Stimulated activated CD4-positive, alpha-beta T cell treated with anti-CD3 and anti-CD28 coated beads, Interleukin-1b, Interleukin-23, amount 100 ng/mL, for 4 hours (primary cell): Measurements from ENCODE around the gene BFSP1.

Experiments
- DNase-seq, 2 donors: peaks; one replicate each; pipeline ENCODE4 v3.0.0-alpha.2; 2020; ENCODE audit warnings: low read depth in 2 of 2

Gene BFSP1

GRCh38 chr20:17497821-17498580 is 33.2 kb downstream of the BFSP1 start:
- DNase-seq, result no peak

- no peak for DNase-seq
These were observed 35.4 kb downstream of the BFSP1 start for GRCh38 chr20:17495826-17496225.

- no peak for DNase-seq
These were observed 37.0 kb downstream of the BFSP1 start for GRCh38 chr20:17494201-17494600.

GRCh38 chr20:17493173-17493572 is 38.0 kb downstream of the BFSP1 start:
- no peak for DNase-seq

GRCh38 chr20:17491488-17491887 is 39.7 kb downstream of the BFSP1 start:
- DNase-seq, result no peak

- no peak for DNase-seq
These were observed 40.1 kb downstream of the BFSP1 start for GRCh38 chr20:17491041-17491440.

- DNase-seq, result no peak
These were observed 40.7 kb downstream of the BFSP1 start for GRCh38 chr20:17490501-17490900.

- DNase-seq, result no peak
These were observed 42.1 kb downstream of the BFSP1 start for GRCh38 chr20:17488916-17489600.

- DNase-seq, result no peak
These were observed 46.2 kb downstream of the BFSP1 start for GRCh38 chr20:17485017-17485416.

- no peak for DNase-seq
These were observed 48.6 kb downstream of the BFSP1 start for GRCh38 chr20:17482536-17482935.

- no peak for DNase-seq
These were observed 49.5 kb downstream of the BFSP1 start for GRCh38 chr20:17481661-17482060.

GRCh38 chr20:17480696-17481095 is 50.5 kb downstream of the BFSP1 start:
- no peak for DNase-seq

- DNase-seq, result no peak
These were observed 52.0 kb downstream of the BFSP1 start for GRCh38 chr20:17479063-17479657.

- DNase-seq, result no peak
These were observed 57.5 kb downstream of the BFSP1 start for GRCh38 chr20:17473659-17474058.

- no peak for DNase-seq
These were observed 59.5 kb downstream of the BFSP1 start for GRCh38 chr20:17471606-17472187.

- DNase-seq, result no peak
These were observed 60.2 kb downstream of the BFSP1 start for GRCh38 chr20:17470973-17471372.

- DNase-seq, result no peak
These were observed 60.7 kb downstream of the BFSP1 start for GRCh38 chr20:17470521-17470920.

GRCh38 chr20:17469246-17470030 is 61.7 kb downstream of the BFSP1 start:
- DNase-seq, result no peak

- no peak for DNase-seq
These were observed 62.9 kb downstream of the BFSP1 start for GRCh38 chr20:17468073-17468840.

GRCh38 chr20:17467120-17467655 is 64.0 kb downstream of the BFSP1 start:
- no peak for DNase-seq

GRCh38 chr20:17466641-17467040 is 64.5 kb downstream of the BFSP1 start:
- DNase-seq, result no peak
